Activated naive CD4-positive, alpha-beta T cell treated with anti-CD3 and anti-CD28 coated beads, Interleukin-2, amount 50 U/mL, for 24 hours (primary cell): ENCODE results near the gene MON1A.

Experiments used
- H3K27ac Mint-ChIP-seq: one replicate; pipeline ENCODE4 v1.8.0; 2021; ENCODE audit warnings: mild to moderate bottlenecking, mixed read lengths
- H3K27me3 Mint-ChIP-seq: one replicate; pipeline ENCODE4 v1.8.0; 2021; ENCODE audit warnings: mixed read lengths
- H3K36me3 Mint-ChIP-seq: one replicate; pipeline ENCODE4 v1.8.0; 2021; ENCODE audit warnings: mixed read lengths
- H3K4me1 Mint-ChIP-seq: one replicate; pipeline ENCODE4 v1.8.0; 2021; ENCODE audit warnings: mixed read lengths
- H3K4me3 Mint-ChIP-seq: one replicate; pipeline ENCODE4 v1.8.0; 2021; ENCODE audit warnings: mild to moderate bottlenecking, mixed read lengths
- H3K9me3 Mint-ChIP-seq: one replicate; pipeline ENCODE4 v1.8.0; 2021; ENCODE audit warnings: mixed read lengths

Gene MON1A

DNA sequence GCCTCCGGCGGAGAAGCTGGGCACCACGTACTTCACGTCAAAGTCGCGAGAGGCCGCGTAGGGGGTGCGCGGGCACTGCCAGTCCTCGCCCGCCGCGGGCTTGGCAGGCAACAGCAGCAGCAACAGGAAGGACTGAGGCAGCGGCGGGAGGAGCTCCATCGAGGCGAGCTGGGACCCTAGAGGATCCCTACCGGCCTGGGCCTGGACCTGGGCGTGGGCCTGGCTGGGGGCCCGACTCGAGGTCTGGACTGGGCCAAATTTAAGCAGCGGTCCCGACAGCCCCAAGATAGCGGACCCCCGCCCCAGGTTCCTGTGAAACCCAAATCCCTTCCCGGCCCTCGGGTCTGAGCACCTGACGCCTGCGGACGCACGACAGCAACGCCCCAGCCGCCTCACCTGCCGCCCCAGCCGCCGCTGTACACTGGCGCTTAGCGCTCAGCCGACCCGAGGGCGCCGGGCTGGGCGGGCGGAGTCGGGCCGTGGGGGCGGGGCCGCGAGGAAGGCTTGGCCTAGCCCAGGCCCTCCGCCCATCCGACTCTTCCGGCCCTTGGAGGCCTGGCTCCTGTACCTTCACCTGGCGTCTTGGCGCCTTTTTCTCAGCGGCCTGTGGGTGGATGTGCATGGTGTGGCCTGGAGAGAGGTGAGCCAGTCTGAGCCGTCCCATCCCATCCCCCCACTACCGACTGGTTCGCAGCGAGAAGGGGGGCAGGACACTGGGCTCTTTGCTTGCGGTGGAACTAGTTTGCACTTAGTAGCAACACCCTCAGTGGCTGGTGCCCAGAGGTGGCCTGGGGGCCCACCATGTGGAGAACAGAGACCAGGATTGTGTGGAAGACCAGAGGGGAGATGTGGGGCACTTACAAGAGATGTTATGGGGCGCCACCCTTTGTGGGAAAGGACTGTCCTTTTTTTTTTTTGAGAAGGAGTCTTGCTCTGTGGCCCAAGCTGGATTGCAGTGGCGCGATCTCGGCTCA, 25.9 kb downstream of the MON1A start, which contains the start of gene MST1R:
Gene MST1R, minus strand, starts transcription at position 423 of the 974 bp plus-strand sequence. Its CDS starts 264 bp downstream, at position 159.
- Mint-ChIP-seq H3K4me3 (peak within 1 kb of the TSS; percentile 73), H3K4me1 (peaks cover 27% of the 10 kb centered on the region), H3K27ac (no peak within 1 kb of the TSS), H3K27me3 (no peaks in the 10 kb centered on the region), H3K9me3 (no peaks in the 10 kb centered on the region), H3K36me3 (no peaks in the 10 kb centered on the region)

DNA sequence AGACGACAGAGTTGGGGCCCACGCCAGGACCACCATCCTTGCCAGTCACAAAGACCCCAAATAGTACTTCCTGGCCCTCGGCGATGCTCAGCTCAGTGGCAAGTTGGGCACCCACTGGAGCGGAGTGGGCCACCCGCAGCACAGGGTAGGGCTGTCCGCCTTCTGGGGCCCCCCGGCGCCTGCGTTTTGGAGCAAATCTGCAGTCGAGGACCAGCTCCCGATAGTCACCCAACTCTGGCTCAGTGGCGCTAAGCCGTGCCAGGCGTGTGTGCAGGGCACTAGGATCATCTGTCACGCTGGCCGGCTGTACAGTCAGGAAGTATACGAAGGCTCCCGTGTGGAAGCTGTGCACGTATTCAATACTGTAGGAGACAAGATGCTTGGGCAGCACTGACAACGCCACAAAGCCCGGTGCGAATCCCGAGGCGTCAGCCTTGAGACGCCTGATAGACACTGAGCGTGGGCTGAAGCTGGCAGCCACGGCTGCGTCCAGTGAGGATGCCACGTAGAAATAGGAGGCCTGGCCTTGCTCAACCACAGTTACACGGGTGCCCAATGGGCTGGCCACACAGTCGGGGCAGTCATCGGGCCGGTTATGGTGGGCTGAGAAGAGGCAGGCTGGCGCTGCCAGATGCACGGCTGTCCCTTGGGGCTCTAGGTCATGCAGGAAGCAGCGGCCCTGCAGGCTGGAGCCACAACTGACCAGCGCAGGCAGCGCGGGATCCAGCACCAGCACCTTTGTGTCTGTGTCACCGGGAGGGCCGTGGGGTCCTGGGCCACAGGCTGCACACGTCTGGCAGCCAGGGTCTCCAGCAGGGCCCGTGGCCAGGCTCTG, 26.9 kb downstream of the MON1A start:
- Mint-ChIP-seq H3K27ac (no peak overlapping the region), H3K4me1 (peaks cover 27% of the 10 kb centered on the region), H3K9me3 (no peaks in the 10 kb centered on the region), H3K36me3 (no peaks in the 10 kb centered on the region), H3K27me3 (no peaks in the 10 kb centered on the region), H3K4me3 (peak overlapping the region; percentile 33)

DNA sequence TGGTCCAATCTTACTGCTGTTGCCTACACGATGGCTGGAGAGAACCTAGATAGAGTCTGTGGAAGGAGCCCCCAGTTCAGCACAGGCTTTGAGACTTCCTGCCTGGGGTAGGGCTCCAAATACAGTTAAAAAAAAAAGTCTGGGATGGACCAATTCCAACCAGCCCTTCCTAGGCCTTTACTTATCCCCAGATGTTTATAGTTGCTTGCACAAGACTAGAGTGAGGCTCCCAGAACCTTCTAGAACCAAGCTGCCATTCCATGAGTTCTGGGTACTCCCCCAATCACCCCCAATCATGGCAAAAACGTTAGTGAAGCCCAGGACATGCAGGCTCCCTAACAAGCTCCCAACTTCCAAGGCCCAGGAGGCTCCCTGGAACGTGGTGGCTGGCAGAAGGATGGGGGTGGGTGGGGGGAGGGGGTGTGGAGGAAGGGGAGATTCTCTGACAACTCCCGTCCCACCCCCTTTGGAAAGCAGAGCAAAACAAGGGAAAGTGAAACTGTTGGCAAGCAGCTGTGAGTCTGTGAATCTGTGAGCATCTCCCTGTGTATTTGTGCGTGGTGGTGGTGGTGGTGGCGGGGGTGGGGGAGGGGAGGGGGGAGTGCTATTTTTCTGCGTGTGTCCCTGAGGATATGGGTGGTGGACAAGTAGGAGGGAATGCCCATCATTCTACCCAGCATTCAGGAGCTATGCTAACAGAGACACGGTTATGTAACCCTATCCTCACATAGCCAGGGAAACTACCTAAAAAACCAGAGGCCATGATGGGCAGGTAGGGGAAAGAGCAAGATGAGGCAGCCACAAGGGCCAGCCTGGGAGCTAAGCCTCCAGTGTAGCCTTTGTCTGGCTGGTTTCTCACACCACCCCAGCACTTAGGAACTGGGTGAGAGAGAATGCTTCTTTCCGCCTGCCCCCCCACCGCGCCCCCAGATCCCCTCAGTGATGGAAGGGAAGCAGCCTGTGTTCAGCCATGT, 28.0 kb downstream of the MON1A start:
- Mint-ChIP-seq H3K36me3 (no peaks in the 10 kb centered on the region), H3K27me3 (no peaks in the 10 kb centered on the region), H3K4me1 (peaks cover 21% of the 10 kb centered on the region), H3K27ac (no peak overlapping the region), H3K9me3 (no peaks in the 10 kb centered on the region), H3K4me3 (no peak overlapping the region)

DNA sequence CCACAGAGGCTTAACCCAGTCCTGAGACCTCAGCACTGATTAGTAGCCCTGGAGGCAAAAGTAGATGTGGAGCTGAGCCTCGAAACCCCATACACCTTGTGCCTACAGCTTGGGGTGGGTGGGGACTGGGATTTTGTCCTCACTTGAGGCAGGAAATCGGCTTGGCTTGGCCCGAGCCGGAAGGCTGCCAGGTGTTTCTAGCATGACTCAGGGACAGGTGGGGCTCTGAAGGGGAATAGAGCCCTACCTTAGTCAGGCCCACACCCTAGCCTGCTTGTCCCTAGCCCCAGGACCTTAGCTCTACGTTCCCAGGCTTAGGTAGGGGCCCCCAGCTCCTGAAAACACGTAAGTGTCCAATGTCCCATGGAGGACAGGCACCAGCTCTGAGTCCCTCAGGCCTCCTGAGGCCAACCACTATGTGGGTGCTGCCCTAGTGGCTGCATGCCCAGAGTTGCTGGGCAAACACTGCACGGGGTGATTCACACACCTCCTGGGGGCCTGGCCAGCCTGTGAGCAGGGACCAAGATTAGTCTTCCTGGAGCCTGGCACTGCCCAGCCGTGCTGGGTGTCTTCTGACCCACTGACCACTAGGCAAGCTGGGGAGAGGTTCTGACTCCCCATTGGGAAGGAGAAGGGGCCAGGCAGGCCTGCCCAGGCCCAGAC, 29.0 kb downstream of the MON1A start:
- Mint-ChIP-seq H3K4me3 (no peak overlapping the region), H3K27me3 (no peaks in the 10 kb centered on the region), H3K36me3 (no peaks in the 10 kb centered on the region), H3K27ac (no peak overlapping the region), H3K4me1 (peaks cover 10% of the 10 kb centered on the region), H3K9me3 (no peaks in the 10 kb centered on the region)

DNA sequence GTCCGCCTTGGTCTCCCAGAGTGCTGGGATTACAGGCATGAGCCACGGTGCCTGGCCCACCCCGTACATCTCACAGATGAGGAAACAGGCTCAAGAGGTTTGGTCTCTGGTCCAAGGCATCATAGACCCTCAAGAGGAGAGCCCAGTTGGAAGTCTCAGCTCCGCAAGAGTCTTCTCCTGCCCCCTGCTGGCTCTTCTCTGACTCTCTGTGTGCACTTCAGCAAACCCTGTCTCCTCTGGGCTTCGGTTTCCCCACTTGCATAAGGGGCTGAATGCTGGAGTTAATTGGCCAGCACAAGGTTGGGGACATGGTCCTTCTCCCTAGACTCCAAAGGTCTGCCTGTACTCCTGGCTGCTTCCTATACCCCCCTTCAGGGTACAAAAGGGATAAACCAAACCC, 29.8 kb downstream of the MON1A start:
- Mint-ChIP-seq H3K27ac (no peak overlapping the region), H3K4me1 (peaks cover 9% of the 10 kb centered on the region), H3K9me3 (no peaks in the 10 kb centered on the region), H3K27me3 (no peaks in the 10 kb centered on the region), H3K4me3 (no peak overlapping the region), H3K36me3 (no peaks in the 10 kb centered on the region)

DNA sequence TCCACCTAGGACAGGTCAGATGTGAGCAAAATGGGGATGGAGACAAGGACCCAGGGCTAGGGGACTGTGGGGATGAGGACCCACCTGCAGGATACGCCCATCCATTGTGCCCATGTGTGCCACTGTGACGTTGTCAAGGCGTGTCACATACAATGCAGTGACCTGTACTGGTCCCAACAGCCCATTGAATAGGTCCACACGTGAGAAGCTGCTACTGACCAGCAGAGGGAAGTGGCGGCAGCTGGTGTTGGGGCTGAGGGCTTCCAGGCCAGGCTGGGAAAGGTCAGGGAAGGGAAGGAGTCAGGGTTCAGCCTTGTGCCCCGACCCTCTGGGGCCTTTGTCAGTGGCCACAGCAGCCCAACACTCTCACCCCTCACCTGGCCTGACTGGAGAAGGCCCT, 30.6 kb downstream of the MON1A start:
- Mint-ChIP-seq H3K27ac (no peak overlapping the region), H3K36me3 (no peaks in the 10 kb centered on the region), H3K4me3 (no peak overlapping the region), H3K27me3 (no peaks in the 10 kb centered on the region), H3K4me1 (peaks cover 7% of the 10 kb centered on the region), H3K9me3 (no peaks in the 10 kb centered on the region)

DNA sequence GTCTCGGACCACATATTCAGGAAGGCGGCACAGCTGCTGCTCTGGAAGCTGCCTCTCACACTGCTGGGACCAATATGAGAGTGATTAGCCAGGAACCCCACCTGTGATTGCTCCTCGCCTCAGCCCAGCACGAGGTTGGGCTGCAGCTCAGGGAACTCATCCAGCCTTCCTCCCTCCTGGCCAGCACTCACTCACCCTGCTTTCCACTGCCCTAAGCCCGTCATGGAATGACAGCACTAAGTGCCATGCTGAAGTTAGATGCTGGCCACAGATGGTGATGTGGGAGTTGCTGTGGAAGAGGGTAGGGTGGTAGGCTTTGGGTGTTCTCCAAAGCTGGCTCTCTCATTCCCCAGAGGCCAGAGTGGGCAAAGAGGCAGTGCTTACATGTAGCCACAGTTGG, 33.3 kb downstream of the MON1A start:
- Mint-ChIP-seq H3K9me3 (no peaks in the 10 kb centered on the region), H3K36me3 (no peaks in the 10 kb centered on the region), H3K27ac (no peak overlapping the region), H3K4me1 (peaks cover 3% of the 10 kb centered on the region), H3K27me3 (no peaks in the 10 kb centered on the region), H3K4me3 (no peak overlapping the region)

DNA sequence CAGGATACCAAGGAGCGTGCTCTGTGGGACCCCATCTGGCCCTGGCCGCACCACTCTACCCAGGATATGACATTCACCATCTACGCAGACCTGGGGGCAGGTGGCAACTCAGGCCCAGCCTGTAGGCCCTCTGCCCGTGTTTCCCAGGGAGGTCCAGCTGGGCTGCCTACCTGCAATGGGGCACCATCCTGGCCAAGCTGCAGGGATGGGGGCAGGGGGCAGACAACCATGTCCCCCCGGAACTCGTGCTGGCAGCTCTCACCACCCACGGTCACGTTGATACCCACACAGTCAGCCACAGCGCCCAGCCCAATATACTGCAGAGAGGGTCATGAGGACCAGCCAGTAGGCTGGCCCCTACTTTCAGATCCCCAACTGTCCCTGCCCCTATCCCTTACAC, 33.8 kb downstream of the MON1A start:
- no peak overlapping the region for H3K27ac Mint-ChIP-seq
- no peaks in the 10 kb centered on the region for H3K4me1 Mint-ChIP-seq
- no peaks in the 10 kb centered on the region for H3K9me3 Mint-ChIP-seq
- no peaks in the 10 kb centered on the region for H3K36me3 Mint-ChIP-seq
- H3K27me3 Mint-ChIP-seq = no peaks in the 10 kb centered on the region
- H3K4me3 Mint-ChIP-seq = no peak overlapping the region

DNA sequence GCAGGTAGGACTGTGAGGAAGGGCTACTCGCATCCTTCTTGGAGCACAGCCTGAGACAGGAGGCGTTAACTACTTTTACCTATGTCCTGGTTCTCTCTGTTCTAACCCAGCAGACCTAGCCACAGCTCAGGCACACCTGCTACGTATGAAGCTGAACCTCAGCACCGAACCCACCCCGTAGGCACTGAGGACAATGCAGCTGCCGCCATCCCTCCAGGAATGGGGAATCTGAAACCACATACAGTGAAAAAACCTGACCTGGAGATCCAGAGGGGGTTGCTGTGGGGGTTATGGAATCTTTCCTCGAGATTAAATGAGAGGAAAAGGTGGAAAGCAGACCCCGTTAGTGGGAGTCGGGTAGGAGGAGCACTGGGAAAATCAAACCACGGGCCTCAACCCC, 40.3 kb downstream of the MON1A start:
- H3K9me3 Mint-ChIP-seq = no peaks in the 10 kb centered on the region
- H3K4me3 Mint-ChIP-seq = no peak overlapping the region
- H3K27me3 Mint-ChIP-seq = no peaks in the 10 kb centered on the region
- no peaks in the 10 kb centered on the region for H3K36me3 Mint-ChIP-seq
- H3K27ac Mint-ChIP-seq = no peak overlapping the region
- no peaks in the 10 kb centered on the region for H3K4me1 Mint-ChIP-seq

DNA sequence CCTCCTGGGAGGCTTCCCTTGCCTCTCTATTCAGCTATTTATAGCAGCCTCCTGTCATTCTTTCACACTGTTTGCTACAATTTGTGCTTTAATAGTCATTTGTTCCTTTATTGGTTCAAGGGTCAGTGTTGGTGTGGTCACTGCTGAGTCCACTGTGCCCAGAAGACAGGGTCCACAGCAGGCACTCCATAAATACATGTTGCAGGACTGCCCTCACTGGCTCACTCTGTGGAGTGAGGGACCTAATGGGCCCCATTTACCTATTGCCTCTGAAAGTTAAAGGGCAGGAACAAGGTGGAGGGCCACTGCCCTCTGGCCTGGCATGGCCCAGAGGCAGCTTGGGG, 42.7 kb downstream of the MON1A start:
- Mint-ChIP-seq H3K27me3 (no peaks in the 10 kb centered on the region), H3K9me3 (no peaks in the 10 kb centered on the region), H3K4me3 (no peak overlapping the region), H3K36me3 (no peaks in the 10 kb centered on the region), H3K27ac (no peak overlapping the region), H3K4me1 (no peaks in the 10 kb centered on the region)

DNA sequence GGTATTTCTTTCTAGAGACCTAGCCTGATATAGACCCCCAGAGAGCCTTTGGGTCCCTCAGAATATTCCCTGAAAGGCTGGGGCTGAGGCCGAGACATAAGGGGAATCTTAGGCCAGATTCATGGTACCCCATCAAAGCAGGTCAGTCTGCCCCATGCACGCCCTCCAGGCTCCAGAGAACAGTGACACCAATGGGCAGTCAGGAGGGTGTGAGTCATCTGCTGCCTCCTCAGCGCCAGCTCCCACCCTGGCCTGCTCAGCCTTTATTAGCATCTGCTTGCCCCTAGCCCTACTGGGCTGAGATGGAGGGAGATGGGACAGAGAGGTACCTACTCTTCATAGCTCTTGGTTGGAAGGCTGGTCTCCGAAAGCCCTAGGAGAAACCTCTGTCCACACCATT, 45.6 kb downstream of the MON1A start:
- Mint-ChIP-seq H3K9me3 (no peaks in the 10 kb centered on the region), H3K27me3 (no peaks in the 10 kb centered on the region), H3K27ac (peak overlapping the region; percentile 14)

DNA sequence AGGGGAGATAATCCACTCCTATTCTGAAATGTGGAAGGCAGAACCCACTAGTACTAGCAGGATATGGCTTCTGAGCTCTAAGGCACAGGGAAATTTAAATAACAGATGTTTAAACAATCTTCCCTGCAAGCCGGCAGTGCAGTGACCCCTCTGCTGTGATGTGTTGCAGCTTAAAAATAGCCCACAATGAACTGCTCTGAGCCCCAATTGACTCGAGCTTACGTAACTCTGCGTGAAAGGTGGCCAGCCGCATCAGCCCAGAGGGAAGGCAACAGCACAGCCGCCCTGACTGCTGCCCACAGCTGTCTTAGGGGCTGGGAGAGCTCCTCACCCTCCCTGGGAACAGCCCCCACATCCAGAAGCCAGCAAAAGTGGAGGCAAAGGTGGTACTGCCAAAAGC, 47.4 kb downstream of the MON1A start:
- no peaks in the 10 kb centered on the region for H3K9me3 Mint-ChIP-seq
- no peaks in the 10 kb centered on the region for H3K36me3 Mint-ChIP-seq
- H3K27me3 Mint-ChIP-seq = no peaks in the 10 kb centered on the region
- no peak overlapping the region for H3K4me3 Mint-ChIP-seq
- no peak overlapping the region for H3K27ac Mint-ChIP-seq
- H3K4me1 Mint-ChIP-seq = no peaks in the 10 kb centered on the region

More for the DNA sequence above, 45.6 kb downstream of the MON1A start:
- no peaks in the 10 kb centered on the region for H3K4me1 Mint-ChIP-seq
- no peaks in the 10 kb centered on the region for H3K36me3 Mint-ChIP-seq
- no peak overlapping the region for H3K4me3 Mint-ChIP-seq

DNA sequence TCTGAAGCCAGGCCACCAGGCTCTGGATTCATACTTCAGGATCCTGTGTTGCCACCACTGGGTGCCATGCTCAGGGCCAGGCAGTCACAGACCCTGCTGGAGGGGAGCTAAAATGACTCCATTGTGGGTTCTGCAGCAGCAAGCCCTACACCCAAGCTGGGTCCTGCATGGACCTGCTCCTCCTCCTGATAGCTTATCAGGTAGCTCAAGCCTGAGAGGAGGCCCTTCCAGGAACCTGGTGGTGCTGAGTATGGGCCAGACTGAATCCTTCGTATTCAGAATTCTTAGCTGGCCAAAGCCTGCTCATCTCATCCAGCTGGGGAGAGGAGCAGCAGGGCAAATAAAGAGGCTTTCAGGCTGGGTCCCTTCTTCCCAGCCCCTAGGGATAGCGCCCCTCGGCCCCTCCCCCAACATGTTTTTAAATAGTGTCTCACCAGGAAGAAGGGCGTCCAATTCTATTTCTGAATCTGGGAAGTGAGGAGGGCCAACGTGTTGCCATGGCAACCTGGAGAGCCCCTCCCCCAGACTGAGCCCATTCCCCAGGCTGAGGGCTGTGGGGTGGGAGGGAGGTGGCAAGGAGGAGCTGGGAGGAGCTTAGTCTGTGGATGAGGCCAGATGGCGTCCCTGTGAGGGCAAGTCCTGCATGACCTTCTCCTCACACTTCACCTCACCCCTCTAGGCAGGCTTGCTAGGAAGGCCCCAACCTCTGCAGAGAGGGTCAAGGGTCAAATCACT, 48.9 kb downstream of the MON1A start:
- H3K27me3 Mint-ChIP-seq = no peaks in the 10 kb centered on the region
- H3K4me3 Mint-ChIP-seq = no peak overlapping the region
- no peak overlapping the region for H3K27ac Mint-ChIP-seq
- H3K4me1 Mint-ChIP-seq = no peaks in the 10 kb centered on the region
- H3K36me3 Mint-ChIP-seq = no peaks in the 10 kb centered on the region
- H3K9me3 Mint-ChIP-seq = no peaks in the 10 kb centered on the region

DNA sequence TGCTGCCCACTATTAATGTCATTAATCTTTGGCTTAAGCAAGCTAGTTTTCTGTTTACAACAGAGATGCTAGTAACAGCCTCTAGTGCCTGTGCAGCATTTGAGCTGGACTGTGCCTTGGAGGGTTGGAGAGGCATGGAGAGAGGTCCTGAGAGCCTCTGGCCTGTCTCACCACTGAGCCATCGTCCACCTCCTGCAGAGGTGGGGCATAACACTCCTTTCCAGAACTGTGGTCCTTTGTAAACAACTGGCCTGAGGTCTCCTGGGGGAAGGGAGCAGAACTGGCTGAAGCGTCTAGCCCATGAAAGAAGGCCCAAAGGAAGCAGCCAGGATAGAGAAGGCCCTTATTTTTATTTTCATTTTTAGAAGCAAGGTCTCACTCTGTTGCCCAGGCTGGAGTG, 49.9 kb downstream of the MON1A start:
- H3K9me3 Mint-ChIP-seq = no peaks in the 10 kb centered on the region
- H3K27ac Mint-ChIP-seq = no peak overlapping the region
- H3K27me3 Mint-ChIP-seq = no peaks in the 10 kb centered on the region
- H3K36me3 Mint-ChIP-seq = no peaks in the 10 kb centered on the region
- no peaks in the 10 kb centered on the region for H3K4me1 Mint-ChIP-seq
- H3K4me3 Mint-ChIP-seq = no peak overlapping the region
